ENCODE results near the gene NUP205. TPM values are rescaled to one million over a fixed set of nuclear protein-coding genes. Genes with fewer than 3 reads are reported as not detected.

Gene NUP205
- total RNA-seq, result 49.5 and 101 TPM in 2 replicates

GRCh38 chr7:135557455-135558336, at the start of gene NUP205:
Gene NUP205, plus strand, starts transcription at chr7:135557917. Its CDS starts 28 bp downstream, at chr7:135557945.

GRCh38 chr7:135509839-135510591, 47.7 kb upstream of the NUP205 start, which contains the start of gene CNOT4:
Gene CNOT4, minus strand, starts transcription at chr7:135510102. Its CDS starts 71,771 bp downstream, at chr7:135438331.

GRCh38 chr7:135662373-135663114, 104.8 kb downstream of the NUP205 start, which contains the start of gene STMP1:
Gene STMP1, plus strand, starts transcription at chr7:135662514.

Other genes starting within 250 kb of the NUP205 start
- gene CNOT4, start 47.8 kb upstream of the NUP205 start, total RNA-seq, result 5.9 and 6.6 TPM in 2 replicates
- 15.0 and 15.6 TPM in 2 replicates for gene STMP1, start 104.6 kb downstream of the NUP205 start, total RNA-seq
- gene SLC13A4, start 170.3 kb downstream of the NUP205 start, total RNA-seq, result under 0.01 and 0.22 TPM in 2 replicates
- 6.4 and 24.9 TPM in 2 replicates for gene FAM180A, start 190.9 kb downstream of the NUP205 start, total RNA-seq